Measurements from ENCODE around the gene ZSCAN2. TPM values are rescaled to one million over a fixed set of nuclear protein-coding genes. Genes with fewer than 3 reads are reported as not detected.
"Not testable (repeated sequence)": the region's sequence is repeated elsewhere in the genome, so short reads cannot be mapped to it uniquely, and the experiment has no call there.

The ZSCAN2 gene
- total and polyA plus RNA-seq, 2 of the 4 experiments (the other 2 are of a cell fraction) = 10.4 to 18.3 TPM

- H3K4me2 ChIP-seq (ENCODE audit: low read depth, low read length); H2BK15ac ChIP-seq (ENCODE audit: low read depth, low read length); H3K56ac ChIP-seq (ENCODE audit: extremely low read depth, insufficient read depth, low read length); H2BK120ac ChIP-seq (ENCODE audit: low read depth, low read length); H3K4me3 ChIP-seq (ENCODE audit: insufficient read depth, low read depth, low read length); H3K18ac ChIP-seq (ENCODE audit: low read depth, low read length); H4K8ac ChIP-seq (ENCODE audit: low read depth in 2 of 2, low read length in 2 of 2); DNase-seq; intact Hi-C loops (cut with micrococcal nuclease); H3K27me3 ChIP-seq (ENCODE audit: control insufficient read depth, insufficient read depth, low read length); H2AK5ac ChIP-seq (ENCODE audit: low read depth, low read length); BruUV-seq (replicated peaks); in situ Hi-C loops (cut with MboI; ENCODE audit: low sequenced_read_pairs); dilution Hi-C loops (cut with HindIII; ENCODE audit: low sequenced_read_pairs, unreplicated experiment); H4K91ac ChIP-seq (ENCODE audit: insufficient read depth, low read depth, low read length); POLR2A ChIA-PET (ENCODE audit: unreplicated experiment); H3K9ac ChIP-seq (ENCODE audit: low read depth, low read length); H3K14ac ChIP-seq (replicated peaks; ENCODE audit: low read depth, low read length); H3K36me3 ChIP-seq (ENCODE audit: control insufficient read depth, insufficient read depth, low read length); H3K4ac ChIP-seq (ENCODE audit: low read depth, low read length); H3K23ac ChIP-seq (ENCODE audit: low read depth, low read length); H3K9me3 ChIP-seq (ENCODE audit: control insufficient read depth, insufficient read depth, low read length); H3K9me1 ChIP-seq (ENCODE audit: insufficient read depth, low read length); H3K4me1 ChIP-seq (ENCODE audit: control insufficient read depth, insufficient read depth, low read length); H2AFZ ChIP-seq (replicated peaks; ENCODE audit: low read length, poor library complexity); H2BK20ac ChIP-seq (ENCODE audit: low read depth, low read length); H2BK5ac ChIP-seq (ENCODE audit: low read depth, low read length, poor library complexity, severe bottlenecking); CTCF ChIA-PET; ATAC-seq (ENCODE audit: low read depth); H4K5ac ChIP-seq (ENCODE audit: low read depth, low read length); H2AK9ac ChIP-seq (replicated peaks; ENCODE audit: low read depth, low read length, poor library complexity); H3K79me1 ChIP-seq (ENCODE audit: low read depth in 1 of 2, low read length in 2 of 2); H3K27ac ChIP-seq (ENCODE audit: insufficient read depth, low read length); H4K20me1 ChIP-seq (ENCODE audit: insufficient read depth, low read length): not testable (repeated sequence)
- 91% methylated on average over 4 of the region's 6 CpGs; no CpG with 5 or more reads in 1 of the 2 experiments for WGBS, 2 experiments (ENCODE audit: extremely low coverage in 2 of 2, insufficient read length in 1 of 2)
Observed at GRCh38 chr15:84577891-84578290, 22.9 kb upstream of the ZSCAN2 start.

GRCh38 chr15:84579261-84579721 lies 21.5 kb upstream of the ZSCAN2 start:
- H2BK5ac ChIP-seq (ENCODE audit: low read depth, low read length, poor library complexity, severe bottlenecking) = peak overlapping the region; percentile 18
- H4K5ac ChIP-seq (ENCODE audit: low read depth, low read length); H3K9me1 ChIP-seq (ENCODE audit: insufficient read depth, low read length); H3K23ac ChIP-seq (ENCODE audit: low read depth, low read length); BruUV-seq (replicated peaks); in situ Hi-C loops (cut with MboI; ENCODE audit: low sequenced_read_pairs); H3K9me3 ChIP-seq (ENCODE audit: control insufficient read depth, insufficient read depth, low read length); H3K27me3 ChIP-seq (ENCODE audit: control insufficient read depth, insufficient read depth, low read length); H3K79me1 ChIP-seq (ENCODE audit: low read depth in 1 of 2, low read length in 2 of 2); H3K18ac ChIP-seq (ENCODE audit: low read depth, low read length); H4K20me1 ChIP-seq (ENCODE audit: insufficient read depth, low read length); H3K4me1 ChIP-seq (ENCODE audit: control insufficient read depth, insufficient read depth, low read length); CTCF ChIA-PET; H3K36me3 ChIP-seq (ENCODE audit: control insufficient read depth, insufficient read depth, low read length); H2AK5ac ChIP-seq (ENCODE audit: low read depth, low read length); H3K9ac ChIP-seq (ENCODE audit: low read depth, low read length); H2BK20ac ChIP-seq (ENCODE audit: low read depth, low read length); H3K4me3 ChIP-seq (ENCODE audit: insufficient read depth, low read depth, low read length); dilution Hi-C loops (cut with HindIII; ENCODE audit: low sequenced_read_pairs, unreplicated experiment); intact Hi-C loops (cut with micrococcal nuclease); POLR2A ChIA-PET (ENCODE audit: unreplicated experiment); H3K56ac ChIP-seq (ENCODE audit: extremely low read depth, insufficient read depth, low read length): not testable (repeated sequence)
- H4K8ac ChIP-seq (ENCODE audit: low read depth in 2 of 2, low read length in 2 of 2) = peak overlapping the region in 1 of 2 experiments; percentile 48; a peak in 2 of 4 replicates
- peak; percentile 79 for DNase-seq
- peak overlapping the region; percentile 3; the same call in 1 of the 2 replicates for H3K4me2 ChIP-seq (ENCODE audit: low read depth, low read length)
- peak overlapping the region; percentile 35; the same call in 1 of the 2 replicates for H2BK120ac ChIP-seq (ENCODE audit: low read depth, low read length)
- peak overlapping the region; percentile 56 for H3K27ac ChIP-seq (ENCODE audit: insufficient read depth, low read length)
- ATAC-seq (ENCODE audit: low read depth) = peak; percentile 91
- H2AK9ac ChIP-seq (replicated peaks; ENCODE audit: low read depth, low read length, poor library complexity) = peak overlapping the region; percentile 61
- H3K14ac ChIP-seq (replicated peaks; ENCODE audit: low read depth, low read length) = 0 out of 2 replicates have a peak overlapping the region, but pooled peaks have one; percentile 5
- WGBS, 2 experiments (ENCODE audit: extremely low coverage in 2 of 2, insufficient read length in 1 of 2) = no CpG with 5 or more reads among the region's 7 CpGs
- H4K91ac ChIP-seq (ENCODE audit: insufficient read depth, low read depth, low read length) = peak overlapping the region; percentile 79
- peak overlapping the region; percentile 47; the same call in 1 of the 3 replicates for H2BK15ac ChIP-seq (ENCODE audit: low read depth, low read length)
- peak overlapping the region; percentile 85 for H2AFZ ChIP-seq (replicated peaks; ENCODE audit: low read length, poor library complexity)
- H3K4ac ChIP-seq (ENCODE audit: low read depth, low read length) = peak overlapping the region; percentile 16

Data from IMR-90 (cell line).